NCI-H1436 treated with DMSO at 0.1 percent for 48 hours (cell line): ENCODE data around the gene ICOS.
"Not testable (repeated sequence)": the region's sequence is repeated elsewhere in the genome, so short reads cannot be mapped to it uniquely, and the experiment has no call there.

Experiments used
- DNase-seq: peaks from one replicate; lab custom pipeline; 2025; lab: John Stamatoyannopoulos, UW

The ICOS gene

GRCh38 chr2:203918264-203918663, 18.3 kb upstream of the ICOS start:
- no peak for DNase-seq

- DNase-seq, result no peak
Observed at GRCh38 chr2:203918839-203919238, 17.7 kb upstream of the ICOS start.

GRCh38 chr2:203925512-203926158, 10.9 kb upstream of the ICOS start:
- DNase-seq, result no peak

GRCh38 chr2:203928849-203929248, 7.7 kb upstream of the ICOS start:
- no peak for DNase-seq

- DNase-seq, result not testable (repeated sequence)
Observed at GRCh38 chr2:203931262-203931661, 5.3 kb upstream of the ICOS start.

GRCh38 chr2:203934041-203934492, 2.5 kb upstream of the ICOS start:
- no peak for DNase-seq

GRCh38 chr2:203934711-203935438, 1.7 kb upstream of the ICOS start:
- DNase-seq, result no peak

- DNase-seq, result no peak
Observed at GRCh38 chr2:203935568-203935967, 995 bp upstream of the ICOS start.

- no peak for DNase-seq
Observed at GRCh38 chr2:203936949-203937348, 386 bp downstream of the ICOS start.

GRCh38 chr2:203937788-203938187, 1.2 kb downstream of the ICOS start:
- DNase-seq, result no peak

- no peak for DNase-seq
Observed at GRCh38 chr2:203940039-203940438, 3.5 kb downstream of the ICOS start.

GRCh38 chr2:203943493-203944382, 7.2 kb downstream of the ICOS start:
- not testable (repeated sequence) for DNase-seq

- DNase-seq, result no peak
Observed at GRCh38 chr2:203948733-203949132, 12.2 kb downstream of the ICOS start.

- DNase-seq, result no peak
Observed at GRCh38 chr2:203949228-203949627, 12.7 kb downstream of the ICOS start.

- no peak for DNase-seq
Observed at GRCh38 chr2:203951366-203951902, 14.9 kb downstream of the ICOS start.

- DNase-seq, result no peak
Observed at GRCh38 chr2:203959265-203959664, 22.7 kb downstream of the ICOS start.

GRCh38 chr2:203959672-203960071, 23.1 kb downstream of the ICOS start:
- no peak for DNase-seq

GRCh38 chr2:203960811-203961210, 24.2 kb downstream of the ICOS start:
- no peak for DNase-seq

- not testable (repeated sequence) for DNase-seq
Observed at GRCh38 chr2:203965190-203965589, 28.6 kb downstream of the ICOS start.

- DNase-seq, result no peak
Observed at GRCh38 chr2:203971251-203971650, 34.7 kb downstream of the ICOS start.

GRCh38 chr2:203972066-203972465, 35.5 kb downstream of the ICOS start:
- no peak for DNase-seq

- no peak for DNase-seq
Observed at GRCh38 chr2:203973000-203973399, 36.4 kb downstream of the ICOS start.
